A549 (cell line): ENCODE measurements around the gene PELI3. TPM values are rescaled to one million over a fixed set of nuclear protein-coding genes. Genes with fewer than 3 reads are reported as not detected.

Experiments
- ATAC-seq, 2 experiments: fragments of 200-7000 bp in 1 of 2; fragments of >200 bp in 1 of 2; cut with Nextera tagmentation in 1 of 2; cut with Tn5 transposase in 1 of 2; 3 replicates each; pipeline versions ENCODE4 v1.8.0 to v1.9.1; 2018 to 2020; ENCODE audit warnings: mild to moderate bottlenecking in 1 of 2, moderate library complexity in 1 of 2
- CTCF ChIA-PET: fragments of 300-600 bp; sonication (Branson Sonifier 250); formaldehyde crosslinking; extraction: SDS; loops from one replicate; lab custom pipeline; 2021; ENCODE audit warnings: antibody characterized with exemption, inconsistent platforms; lab: Yijun Ruan, JAX
- POLR2A ChIA-PET: fragments of 350-600 bp; formaldehyde crosslinking; extraction: SDS; loops from one replicate; lab custom pipeline; 2021; ENCODE audit warnings: antibody characterized with exemption, inconsistent platforms; lab: Yijun Ruan, JAX
- DNase-seq, 2 experiments: peaks; one replicate each; pipeline versions ENCODE4 v3.0.0 to v3.0.0-alpha.2; 2011 to 2016; ENCODE audit warnings: low read depth in 1 of 2, low spot score in 1 of 2
- FAIRE-seq: peaks from 2 replicates; lab custom pipeline; 2011; peaks lifted over from hg19 to GRCh38; lab: Jason Lieb, UNC
- H3K27ac ChIP-seq, 2 experiments: fragments of >200 bp; sonication (Bioruptor Twin); formaldehyde crosslinking; 3 replicates each; pipeline ENCODE4 v1.5.1; 2016 to 2017
- H3K4me1 ChIP-seq: fragments of >200 bp; sonication (Bioruptor Twin); formaldehyde crosslinking; 3 replicates; pipeline ENCODE4 v1.6.1; 2016
- H3K4me2 ChIP-seq: fragments of >200 bp; sonication (Bioruptor Twin); formaldehyde crosslinking; 3 replicates; pipeline ENCODE4 v1.6.1; 2016
- H3K4me3 ChIP-seq: fragments of >200 bp; sonication (Bioruptor Twin); formaldehyde crosslinking; 3 replicates; pipeline ENCODE4 v1.5.1; 2016
- H3K9me3 ChIP-seq: fragments of >200 bp; sonication (Bioruptor Twin); formaldehyde crosslinking; 3 replicates; pipeline ENCODE4 v1.6.1; 2016
- BHLHE40 ChIP-seq: IDR thresholded peaks from 2 replicates; pipeline ENCODE4 v1.6.1; 2012; ENCODE audit warnings: low read depth, low read length, inconsistent platforms
- CHD4 ChIP-seq: fragments of 200-600 bp; sonication (generic); IDR thresholded peaks from 2 replicates; pipeline ENCODE4 v1.6.1; 2016; ENCODE audit warnings: antibody characterized with exemption, mild to moderate bottlenecking, borderline replicate concordance
- EHF ChIP-seq: fragments of 250-450 bp; sonication (Bioruptor Pico); IDR thresholded peaks from 2 replicates; pipeline ENCODE4 v1.5.0; 2020; ENCODE audit warnings: mild to moderate bottlenecking
- EP300 ChIP-seq, 2 experiments: fragments of >200 bp; sonication (Bioruptor Twin); formaldehyde crosslinking; IDR thresholded peaks; 2 replicates in 1 of 2; 3 replicates in 1 of 2; pipeline ENCODE4 v1.6.1; 2016 to 2017
- FOSL2 ChIP-seq, 2 experiments: fragments of 450-650 bp in 1 of 2; fragments of >200 bp in 1 of 2; sonication (Bioruptor Twin) in 1 of 2; formaldehyde crosslinking; IDR thresholded peaks; 2 replicates each; pipeline versions ENCODE4 v1.5.0 to v1.6.1; 2016 to 2020; ENCODE audit warnings: mild to moderate bottlenecking in 1 of 2, moderate library complexity in 1 of 2
- GATA3 ChIP-seq: IDR thresholded peaks from 2 replicates; pipeline ENCODE4 v1.6.1; 2012; ENCODE audit warnings: borderline replicate concordance
- HDAC2 ChIP-seq: fragments of 200-600 bp; sonication (generic); IDR thresholded peaks from 2 replicates; pipeline ENCODE4 v1.6.1; 2016
- HOXA7 ChIP-seq: fragments of 250-450 bp; sonication (Bioruptor Pico); IDR thresholded peaks from 2 replicates; pipeline ENCODE4 v1.5.0; 2020; ENCODE audit warnings: mild to moderate bottlenecking, moderate library complexity
- HOXB5 ChIP-seq: fragments of 250-450 bp; sonication (Bioruptor Pico); IDR thresholded peaks from 2 replicates; pipeline ENCODE4 v1.5.0; 2020; ENCODE audit warnings: mild to moderate bottlenecking, moderate library complexity
- JUN ChIP-seq, 2 experiments: fragments of >200 bp; sonication (Bioruptor Twin); formaldehyde crosslinking; IDR thresholded peaks; 2 replicates in 1 of 2; 3 replicates in 1 of 2; pipeline ENCODE4 v1.6.1; 2016 to 2017
- MYC ChIP-seq: IDR thresholded peaks from 2 replicates; pipeline ENCODE4 v1.6.1; 2012; ENCODE audit warnings: mild to moderate bottlenecking, inconsistent platforms, low read length, improper control_type of control experiment, borderline replicate concordance
- NR3C1 ChIP-seq: fragments of >200 bp; sonication (Bioruptor Twin); formaldehyde crosslinking; IDR thresholded peaks from 3 replicates; pipeline ENCODE4 v1.6.1; 2017
- PHF8 ChIP-seq: fragments of 200-600 bp; sonication (generic); IDR thresholded peaks from 2 replicates; pipeline ENCODE4 v1.6.1; 2016; ENCODE audit warnings: low read depth, mild to moderate bottlenecking, antibody characterized with exemption, moderate library complexity, borderline replicate concordance
- POLR2A ChIP-seq: IDR thresholded peaks from 2 replicates; pipeline ENCODE4 v1.6.1; 2012; ENCODE audit warnings: mild to moderate bottlenecking, low read length
- TP53 ChIP-seq: fragments of 250-450 bp; sonication (Bioruptor Pico); IDR thresholded peaks from 2 replicates; pipeline ENCODE4 v1.5.0; 2021; ENCODE audit warnings: mild to moderate bottlenecking, moderate library complexity
- ZSCAN20 ChIP-seq: fragments of 250-450 bp; sonication (Bioruptor Pico); IDR thresholded peaks from 2 replicates; pipeline ENCODE4 v1.8.0; 2022; ENCODE audit warnings: mild to moderate bottlenecking, moderate library complexity
- WGBS: methylation state at CpG from one replicate; pipeline ENCODE4 v1.1.6; 2017; ENCODE audit errors: missing lambda C conversion rate; 5-methylcytosine and 5-hydroxymethylcytosine counted together
- polyA minus RNA-seq: library from RNA; depleted of rRNA, polyadenylated mRNA; stranded (reverse); fragments of >200 nt; gene quantifications from 2 replicates; pipeline ENCODE4 v1.2.3, GENCODE V29; 2011; rRNA and poly(A)+ RNA removed
- polyA plus RNA-seq, 4 experiments: library from polyadenylated mRNA; depleted of rRNA in 3 of 4; stranded (reverse); fragments of >200 nt; fragmentation: RNase III in 1 of 4; extraction: RNeasy Plus Mini Kit Qiagen cat#74134 plus additional on column Dnase treatment in 1 of 4; gene quantifications; 2 replicates in 3 of 4; 3 replicates in 1 of 4; pipeline ENCODE4 v1.2.3, GENCODE V29; 2011 to 2017
- TF ChIP-seq, protein P1 (sequence below): fragments of 450-650 bp; IDR thresholded peaks from 2 replicates; pipeline ENCODE4 v1.6.1; 2014; ENCODE audit warnings: antibody characterized with exemption
- TF ChIP-seq, protein P2 (sequence below): fragments of >200 bp; sonication (Bioruptor Twin); formaldehyde crosslinking; IDR thresholded peaks from 3 replicates; pipeline ENCODE4 v1.6.1; 2016
- TF ChIP-seq, protein P3 (sequence below): fragments of >200 bp; sonication (Bioruptor Twin); formaldehyde crosslinking; IDR thresholded peaks from 3 replicates; pipeline ENCODE4 v1.5.1; 2016
- TF ChIP-seq, protein P4 (sequence below): IDR thresholded peaks from 2 replicates; pipeline ENCODE4 v1.6.1; 2012; ENCODE audit warnings: low read depth, borderline replicate concordance
- TF ChIP-seq, protein P5 (sequence below): IDR thresholded peaks from 2 replicates; pipeline ENCODE4 v1.6.1; 2012

The PELI3 gene, protein sequence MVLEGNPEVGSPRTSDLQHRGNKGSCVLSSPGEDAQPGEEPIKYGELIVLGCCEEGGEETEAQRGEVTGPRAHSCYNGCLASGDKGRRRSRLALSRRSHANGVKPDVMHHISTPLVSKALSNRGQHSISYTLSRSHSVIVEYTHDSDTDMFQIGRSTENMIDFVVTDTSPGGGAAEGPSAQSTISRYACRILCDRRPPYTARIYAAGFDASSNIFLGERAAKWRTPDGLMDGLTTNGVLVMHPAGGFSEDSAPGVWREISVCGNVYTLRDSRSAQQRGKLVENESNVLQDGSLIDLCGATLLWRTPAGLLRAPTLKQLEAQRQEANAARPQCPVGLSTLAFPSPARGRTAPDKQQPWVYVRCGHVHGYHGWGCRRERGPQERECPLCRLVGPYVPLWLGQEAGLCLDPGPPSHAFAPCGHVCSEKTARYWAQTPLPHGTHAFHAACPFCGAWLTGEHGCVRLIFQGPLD
- polyA plus RNA-seq (2011; rRNA removed) (2.3 and 2.7 TPM in 2 replicates), polyA plus RNA-seq (2017; fragmentation: RNase III; extraction: RNeasy Plus Mini Kit Qiagen cat#74134 plus additional on column Dnase treatment) (4.4 to 5.7 TPM (median 5.6 TPM) in 3 replicates), polyA minus RNA-seq (6.2 and 8.3 TPM in 2 replicates)
- polyA plus RNA-seq (2012; cell fraction: cytosol; rRNA removed): 3.5 and 5.9 TPM in 2 replicates
- polyA plus RNA-seq (2012; cell fraction: nucleus; rRNA removed): 4.7 and 8.3 TPM in 2 replicates

DNA sequence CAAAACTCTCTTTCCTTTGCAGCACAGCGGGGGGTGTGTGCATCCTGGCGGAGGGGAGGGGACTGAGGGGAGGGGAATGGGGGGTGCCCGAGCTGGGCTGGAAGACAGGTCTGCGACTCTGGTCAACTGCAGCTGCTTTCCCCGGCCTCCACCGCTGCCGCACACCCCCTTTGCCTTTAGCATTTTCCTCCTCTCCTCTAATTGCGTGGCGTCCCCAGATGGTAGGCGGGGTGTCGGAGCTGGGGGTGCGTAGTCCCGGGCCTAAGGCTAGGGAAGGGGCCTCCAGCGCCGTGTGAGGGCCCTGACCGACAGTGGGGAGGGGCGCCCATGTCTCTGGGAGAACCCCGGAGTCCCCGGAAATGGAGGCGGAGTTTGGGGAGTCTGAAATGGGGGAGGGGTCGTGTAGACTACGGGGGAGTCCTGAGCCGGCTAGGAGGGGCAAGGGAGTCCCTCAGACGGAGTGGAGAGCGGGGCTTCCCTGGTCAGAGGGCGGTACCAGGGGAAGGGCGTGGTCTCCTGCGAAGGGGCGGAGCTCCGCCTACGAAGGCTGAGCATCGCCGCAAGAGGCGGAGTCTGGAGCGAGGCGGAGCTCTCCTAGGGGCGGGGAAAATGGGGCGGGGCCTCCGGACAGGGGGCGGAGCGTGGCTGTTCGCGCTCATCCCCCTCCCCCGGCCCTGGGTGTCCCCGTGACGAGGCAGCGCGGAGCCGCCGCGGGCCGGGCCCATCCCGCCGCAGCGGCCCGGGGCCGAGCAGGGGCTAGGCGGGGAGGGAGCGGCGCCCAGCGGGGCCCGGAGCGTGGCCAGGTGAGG, at the start of gene PELI3:
Gene PELI3 (plus strand): TSS at position 681 of the 809 bp plus-strand sequence. CDS start 1,224 bp downstream, outside the sequence.
- WGBS: 11% methylated on average over 22 of the region's 63 CpGs
- Histone ChIP-seq H3K27ac (peak within 1 kb of the TSS; percentile 76 to 95), H3K9me3 (peaks cover 1% of the 10 kb centered on the region), H3K4me1 (peaks cover 10% of the 10 kb centered on the region), H3K4me2 (peak within 1 kb of the TSS; percentile 93), H3K4me3 (peak within 1 kb of the TSS; percentile 72)
- CTCF ChIA-PET: interaction anchor here (0.7 to 2.9 kb wide), 7 partner anchors 13 to 59 kb away, joined by 3 to 14 read pairs (median 3); partner anchors contain the start of genes DPP3, MRPL11 and NPAS4
- POLR2A ChIA-PET: interaction anchor here (0.5 to 3.9 kb wide), 13 partner anchors 8 to 1339 kb away, joined by 3 to 47 read pairs (median 4); partner anchors contain the start of genes CCDC87, CCS, DPP3 and MRPL11
- ATAC-seq (peak; percentile 86 to 94), DNase-seq (peak; percentile 84 to 89), FAIRE-seq (no peak)
- TF ChIP-seq, protein P1, sequence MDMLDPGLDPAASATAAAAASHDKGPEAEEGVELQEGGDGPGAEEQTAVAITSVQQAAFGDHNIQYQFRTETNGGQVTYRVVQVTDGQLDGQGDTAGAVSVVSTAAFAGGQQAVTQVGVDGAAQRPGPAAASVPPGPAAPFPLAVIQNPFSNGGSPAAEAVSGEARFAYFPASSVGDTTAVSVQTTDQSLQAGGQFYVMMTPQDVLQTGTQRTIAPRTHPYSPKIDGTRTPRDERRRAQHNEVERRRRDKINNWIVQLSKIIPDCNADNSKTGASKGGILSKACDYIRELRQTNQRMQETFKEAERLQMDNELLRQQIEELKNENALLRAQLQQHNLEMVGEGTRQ: no peak
- TF ChIP-seq PHF8 (peak; percentile 32; the same call in 1 of the 2 replicates), BHLHE40 (no peak), JUN (IDR thresholded peaks at IDR 0.05) (peak in 1 of 2 experiments; percentile 28; a peak in 1 of 5 replicates), POLR2A (peak; percentile 17)
- TF ChIP-seq, protein P2, sequence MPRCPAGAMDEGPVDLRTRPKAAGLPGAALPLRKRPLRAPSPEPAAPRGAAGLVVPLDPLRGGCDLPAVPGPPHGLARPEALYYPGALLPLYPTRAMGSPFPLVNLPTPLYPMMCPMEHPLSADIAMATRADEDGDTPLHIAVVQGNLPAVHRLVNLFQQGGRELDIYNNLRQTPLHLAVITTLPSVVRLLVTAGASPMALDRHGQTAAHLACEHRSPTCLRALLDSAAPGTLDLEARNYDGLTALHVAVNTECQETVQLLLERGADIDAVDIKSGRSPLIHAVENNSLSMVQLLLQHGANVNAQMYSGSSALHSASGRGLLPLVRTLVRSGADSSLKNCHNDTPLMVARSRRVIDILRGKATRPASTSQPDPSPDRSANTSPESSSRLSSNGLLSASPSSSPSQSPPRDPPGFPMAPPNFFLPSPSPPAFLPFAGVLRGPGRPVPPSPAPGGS: 0 out of 3 replicates have a peak, but pooled peaks have one; percentile 34

DNA sequence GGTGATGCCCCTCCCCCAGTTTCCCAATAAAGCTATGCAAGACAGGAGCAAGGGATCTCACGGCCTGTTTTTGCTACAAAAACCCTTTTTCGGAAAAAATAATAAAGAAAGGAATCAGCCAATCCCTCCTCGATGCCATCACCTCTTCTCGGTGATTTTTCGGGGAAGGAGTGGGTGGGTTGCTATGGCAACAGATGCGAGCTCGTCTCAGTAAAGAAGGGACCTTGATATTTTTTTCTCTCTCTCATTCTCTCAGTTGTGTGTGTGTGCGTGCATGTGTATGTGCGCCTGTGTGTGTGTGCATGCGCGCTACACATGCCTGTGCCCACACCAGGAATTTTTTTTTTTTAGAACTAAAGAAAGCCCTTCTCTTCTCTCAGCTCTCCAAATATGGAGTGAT, 49.7 kb upstream of the PELI3 start:
- Histone ChIP-seq H3K27ac (no peak overlapping the region), H3K4me1 (peaks cover 12% of the 10 kb centered on the region)
- DNase-seq (no peak), FAIRE-seq (no peak), ATAC-seq (no peak)
- 27% methylated on average over 11 of the region's 11 CpGs for WGBS
- no peak for TF ChIP-seq NR3C1
- TF ChIP-seq GATA3: no peak
- TF ChIP-seq, protein P3, sequence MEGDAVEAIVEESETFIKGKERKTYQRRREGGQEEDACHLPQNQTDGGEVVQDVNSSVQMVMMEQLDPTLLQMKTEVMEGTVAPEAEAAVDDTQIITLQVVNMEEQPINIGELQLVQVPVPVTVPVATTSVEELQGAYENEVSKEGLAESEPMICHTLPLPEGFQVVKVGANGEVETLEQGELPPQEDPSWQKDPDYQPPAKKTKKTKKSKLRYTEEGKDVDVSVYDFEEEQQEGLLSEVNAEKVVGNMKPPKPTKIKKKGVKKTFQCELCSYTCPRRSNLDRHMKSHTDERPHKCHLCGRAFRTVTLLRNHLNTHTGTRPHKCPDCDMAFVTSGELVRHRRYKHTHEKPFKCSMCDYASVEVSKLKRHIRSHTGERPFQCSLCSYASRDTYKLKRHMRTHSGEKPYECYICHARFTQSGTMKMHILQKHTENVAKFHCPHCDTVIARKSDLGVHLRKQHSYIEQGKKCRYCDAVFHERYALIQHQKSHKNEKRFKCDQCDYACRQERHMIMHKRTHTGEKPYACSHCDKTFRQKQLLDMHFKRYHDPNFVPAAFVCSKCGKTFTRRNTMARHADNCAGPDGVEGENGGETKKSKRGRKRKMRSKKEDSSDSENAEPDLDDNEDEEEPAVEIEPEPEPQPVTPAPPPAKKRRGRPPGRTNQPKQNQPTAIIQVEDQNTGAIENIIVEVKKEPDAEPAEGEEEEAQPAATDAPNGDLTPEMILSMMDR: no peak
- TF ChIP-seq POLR2A: no peak
- TF ChIP-seq, protein P4, sequence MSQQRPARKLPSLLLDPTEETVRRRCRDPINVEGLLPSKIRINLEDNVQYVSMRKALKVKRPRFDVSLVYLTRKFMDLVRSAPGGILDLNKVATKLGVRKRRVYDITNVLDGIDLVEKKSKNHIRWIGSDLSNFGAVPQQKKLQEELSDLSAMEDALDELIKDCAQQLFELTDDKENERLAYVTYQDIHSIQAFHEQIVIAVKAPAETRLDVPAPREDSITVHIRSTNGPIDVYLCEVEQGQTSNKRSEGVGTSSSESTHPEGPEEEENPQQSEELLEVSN: no peak
- no peak for TF ChIP-seq ZSCAN20 (CRISPR knock-in tag)
- no peak for TF ChIP-seq HOXA7 (CRISPR knock-in tag)
- TF ChIP-seq BHLHE40: no peak
- no peak for TF ChIP-seq HDAC2
- no peak for TF ChIP-seq MYC
- TF ChIP-seq HOXB5 (CRISPR knock-in tag): no peak
- no peak for TF ChIP-seq EHF (CRISPR knock-in tag)
- no peak for TF ChIP-seq CHD4
- TF ChIP-seq, protein P5, sequence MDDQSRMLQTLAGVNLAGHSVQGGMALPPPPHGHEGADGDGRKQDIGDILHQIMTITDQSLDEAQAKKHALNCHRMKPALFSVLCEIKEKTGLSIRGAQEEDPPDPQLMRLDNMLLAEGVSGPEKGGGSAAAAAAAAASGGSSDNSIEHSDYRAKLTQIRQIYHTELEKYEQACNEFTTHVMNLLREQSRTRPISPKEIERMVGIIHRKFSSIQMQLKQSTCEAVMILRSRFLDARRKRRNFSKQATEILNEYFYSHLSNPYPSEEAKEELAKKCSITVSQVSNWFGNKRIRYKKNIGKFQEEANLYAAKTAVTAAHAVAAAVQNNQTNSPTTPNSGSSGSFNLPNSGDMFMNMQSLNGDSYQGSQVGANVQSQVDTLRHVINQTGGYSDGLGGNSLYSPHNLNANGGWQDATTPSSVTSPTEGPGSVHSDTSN: no peak
- TF ChIP-seq TP53: no peak
- no peak for TF ChIP-seq PHF8
- TF ChIP-seq EP300 (IDR thresholded peaks at IDR 0.05): no peak
- TF ChIP-seq FOSL2 (IDR thresholded peaks at IDR 0.05): no peak
- no peak for TF ChIP-seq FOSL2 (CRISPR knock-in tag; IDR thresholded peaks at IDR 0.05)
- TF ChIP-seq, all 56 proteins: peak for 0
- no peak overlapping the region for H3K4me2 ChIP-seq
- no peak overlapping the region for H3K4me3 ChIP-seq
- H3K9me3 ChIP-seq: peaks cover 1% of the 10 kb centered on the region; the same call in 1 of the 3 replicates
- CTCF ChIA-PET: interaction anchor here (0.6 to 57.7 kb wide), 10 partner anchors 1 to 461 kb away, joined by 3 to 1614 read pairs (median 4); partner anchors contain the start of genes DPP3, MRPL11 and NPAS4
- POLR2A ChIA-PET: no interaction called here
